Putamen (tissue), 1 donor: ENCODE results near the gene CENPP.

Experiments used
- DNase-seq: peaks from one replicate; pipeline ENCODE4 v3.0.0-alpha.2; 2016; ENCODE audit warnings: low spot score

CENPP gene

GRCh38 chr9:92325269-92325990, at the start of gene CENPP, which contains the start of gene NOL8:
Gene CENPP (plus strand): TSS chr9:92325953.
Gene NOL8 (minus strand): TSS chr9:92325350. CDS start chr9:92324161, 1,189 bp downstream.
- peak; percentile 93 for DNase-seq

GRCh38 chr9:92276331-92277032, 49.3 kb upstream of the CENPP start:
- DNase-seq = no peak

GRCh38 chr9:92278110-92278509, 47.6 kb upstream of the CENPP start:
- no peak for DNase-seq

GRCh38 chr9:92279302-92279701, 46.5 kb upstream of the CENPP start:
- no peak for DNase-seq

- DNase-seq = no peak
These were observed 35.9 kb upstream of the CENPP start for GRCh38 chr9:92289708-92290390.

GRCh38 chr9:92290785-92291429, 34.8 kb upstream of the CENPP start:
- DNase-seq = no peak

GRCh38 chr9:92291577-92291976, 34.2 kb upstream of the CENPP start:
- DNase-seq = no peak

- DNase-seq = no peak
These were observed 33.2 kb upstream of the CENPP start for GRCh38 chr9:92292338-92293074.

- no peak for DNase-seq
These were observed 32.7 kb upstream of the CENPP start for GRCh38 chr9:92293075-92293354.

GRCh38 chr9:92293452-92294296, 32.1 kb upstream of the CENPP start, which contains the start of gene IARS1:
Gene IARS1 (minus strand): TSS chr9:92293697. CDS start chr9:92289419, 4,278 bp downstream.
- peak; percentile 97 for DNase-seq

- DNase-seq = no peak
These were observed 31.5 kb upstream of the CENPP start for GRCh38 chr9:92294297-92294676.

GRCh38 chr9:92295240-92295790, 30.4 kb upstream of the CENPP start:
- DNase-seq = no peak

GRCh38 chr9:92295827-92296258, 29.9 kb upstream of the CENPP start:
- DNase-seq = no peak

GRCh38 chr9:92297611-92298010, 28.1 kb upstream of the CENPP start:
- no peak for DNase-seq

GRCh38 chr9:92298036-92298435, 27.7 kb upstream of the CENPP start:
- DNase-seq = no peak

- DNase-seq = no peak
These were observed 26.6 kb upstream of the CENPP start for GRCh38 chr9:92299116-92299515.

- no peak for DNase-seq
These were observed 24.8 kb upstream of the CENPP start for GRCh38 chr9:92300936-92301335.

GRCh38 chr9:92308893-92309292, 16.9 kb upstream of the CENPP start:
- DNase-seq = no peak

- DNase-seq = no peak
These were observed 15.2 kb upstream of the CENPP start for GRCh38 chr9:92310562-92310961.

GRCh38 chr9:92312887-92313623, 12.7 kb upstream of the CENPP start:
- no peak for DNase-seq
